Astrocyte (in vitro differentiated cells and primary cell): ENCODE measurements around the gene CD28. TPM values are rescaled to one million over a fixed set of nuclear protein-coding genes. Genes with fewer than 3 reads are reported as not detected.

Experiments
- DNase-seq: peaks from one replicate; pipeline ENCODE4 v3.0.0-alpha.2; 2010; ENCODE audit warnings: low read depth
- FAIRE-seq: peaks from 2 replicates; lab custom pipeline; 2011; peaks lifted over from hg19 to GRCh38; lab: Jason Lieb, UNC
- H2AFZ ChIP-seq: 2 replicates; pipeline ENCODE4 v1.6.0; 2012; ENCODE audit warnings: low read depth, low read length, inconsistent platforms
- H3K27ac ChIP-seq: 2 replicates; pipeline ENCODE4 v1.5.1; 2011; ENCODE audit warnings: low read depth, low read length, inconsistent platforms
- H3K27me3 ChIP-seq: 2 replicates; pipeline ENCODE4 v1.6.0; 2011; ENCODE audit warnings: low read length, inconsistent platforms; ENCODE audit not compliant: insufficient read depth
- H3K36me3 ChIP-seq: 2 replicates; pipeline ENCODE4 v1.5.1; 2011; ENCODE audit warnings: low read length, inconsistent platforms; ENCODE audit not compliant: insufficient read depth
- H3K4me1 ChIP-seq: 2 replicates; pipeline ENCODE4 v1.5.1; 2011; ENCODE audit warnings: low read length, inconsistent platforms; ENCODE audit not compliant: insufficient read depth
- H3K4me2 ChIP-seq: 2 replicates; pipeline ENCODE4 v1.6.0; 2012; ENCODE audit warnings: low read length, inconsistent platforms
- H3K4me3 ChIP-seq: 2 replicates; pipeline ENCODE4 v1.5.1; 2011; ENCODE audit warnings: low read depth, mild to moderate bottlenecking, low read length, inconsistent platforms; ENCODE audit not compliant: insufficient read depth
- H3K79me2 ChIP-seq: 2 replicates; pipeline ENCODE4 v1.6.0; 2012; ENCODE audit warnings: mild to moderate bottlenecking, low read length, inconsistent platforms; ENCODE audit not compliant: insufficient read depth
- H3K9ac ChIP-seq: 2 replicates; pipeline ENCODE4 v1.6.0; 2012; ENCODE audit warnings: mild to moderate bottlenecking, low read length, inconsistent platforms
- H3K9me3 ChIP-seq: 2 replicates; pipeline ENCODE4 v1.5.1; 2012; ENCODE audit warnings: low read depth, mild to moderate bottlenecking, low read length, inconsistent platforms; ENCODE audit not compliant: insufficient read depth
- H4K20me1 ChIP-seq: 2 replicates; pipeline ENCODE4 v1.6.0; 2012; ENCODE audit warnings: low read length, inconsistent platforms; ENCODE audit not compliant: insufficient read depth
- H3K27ac Mint-ChIP-seq: one replicate; pipeline ENCODE4 v1.8.0; 2021; ENCODE audit warnings: mild to moderate bottlenecking, mixed read lengths; ENCODE audit not compliant: unreplicated experiment
- H3K27me3 Mint-ChIP-seq: one replicate; pipeline ENCODE4 v1.8.0; 2021; ENCODE audit warnings: low read depth, mixed read lengths; ENCODE audit not compliant: unreplicated experiment
- H3K36me3 Mint-ChIP-seq: one replicate; pipeline ENCODE4 v1.8.0; 2021; ENCODE audit warnings: low read depth, mixed read lengths; ENCODE audit not compliant: unreplicated experiment
- H3K4me1 Mint-ChIP-seq: one replicate; pipeline ENCODE4 v1.8.0; 2021; ENCODE audit warnings: low read depth, mixed read lengths; ENCODE audit not compliant: unreplicated experiment
- H3K4me3 Mint-ChIP-seq: one replicate; pipeline ENCODE4 v1.8.0; 2021; ENCODE audit warnings: mild to moderate bottlenecking, moderate library complexity, mixed read lengths; ENCODE audit not compliant: unreplicated experiment
- H3K9me3 Mint-ChIP-seq: one replicate; pipeline ENCODE4 v1.8.0; 2021; ENCODE audit warnings: mild to moderate bottlenecking, mixed read lengths; ENCODE audit not compliant: unreplicated experiment
- CTCF ChIP-seq: IDR thresholded peaks from 2 replicates; pipeline ENCODE4 v1.5.1; 2011; ENCODE audit warnings: low read depth, mild to moderate bottlenecking, inconsistent platforms, low read length, moderate library complexity; ENCODE audit not compliant: insufficient read depth
- EZH2 ChIP-seq: IDR thresholded peaks from 2 replicates; pipeline ENCODE4 v1.6.1; 2012; ENCODE audit warnings: mild to moderate bottlenecking, low read length, inconsistent platforms; ENCODE audit not compliant: insufficient read depth
- total RNA-seq: library from RNA; stranded (reverse); gene quantifications from 2 replicates; pipeline ENCODE4 v1.2.1, GENCODE V29; 2021

The CD28 gene
- total RNA-seq, 1 donor from 2014 or later = not detected

- H3K36me3 ChIP-seq = no peaks in the 10 kb centered on the region
- Mint-ChIP-seq H3K36me3 (no peaks in the 10 kb centered on the region), H3K27me3 (peaks cover 18% of the 10 kb centered on the region), H3K9me3 (no peaks in the 10 kb centered on the region), H3K4me1 (peaks cover 8% of the 10 kb centered on the region), H3K27ac (no peak overlapping the region), H3K4me3 (no peak overlapping the region)
- FAIRE-seq (peak; percentile 9), DNase-seq (peak; percentile 22)
- no peaks in the 10 kb centered on the region for H3K79me2 ChIP-seq
- H3K4me1 ChIP-seq = peaks cover 10% of the 10 kb centered on the region
- no peaks in the 10 kb centered on the region for H3K9me3 ChIP-seq
- H3K4me3 ChIP-seq = no peak overlapping the region
- peak overlapping the region; percentile 15 for H3K4me2 ChIP-seq
- H2AFZ ChIP-seq = no peak overlapping the region
- H4K20me1 ChIP-seq = no peaks in the 10 kb centered on the region
- H3K27me3 ChIP-seq = no peaks in the 10 kb centered on the region
- TF ChIP-seq EZH2 = no peak
- no peak for TF ChIP-seq CTCF
- no peak overlapping the region for H3K27ac ChIP-seq
- no peak overlapping the region for H3K9ac ChIP-seq
Measured at GRCh38 chr2:203737360-203737759, 30.9 kb downstream of the CD28 start.

GRCh38 chr2:203739351-203739750 lies 32.9 kb downstream of the CD28 start:
- H3K4me3 Mint-ChIP-seq = no peak overlapping the region
- Histone ChIP-seq H3K79me2 (no peaks in the 10 kb centered on the region), H3K9ac (no peak overlapping the region), H3K27me3 (no peaks in the 10 kb centered on the region), H3K4me2 (no peak overlapping the region), H2AFZ (no peak overlapping the region), H3K4me3 (no peak overlapping the region), H4K20me1 (no peaks in the 10 kb centered on the region), H3K36me3 (no peaks in the 10 kb centered on the region), H3K9me3 (no peaks in the 10 kb centered on the region), H3K4me1 (peaks cover 16% of the 10 kb centered on the region), H3K27ac (no peak overlapping the region)
- H3K27ac Mint-ChIP-seq = no peak overlapping the region
- H3K4me1 Mint-ChIP-seq = peaks cover 14% of the 10 kb centered on the region
- peaks cover 6% of the 10 kb centered on the region for H3K27me3 Mint-ChIP-seq
- no peaks in the 10 kb centered on the region for H3K9me3 Mint-ChIP-seq
- no peak for TF ChIP-seq CTCF
- no peak for TF ChIP-seq EZH2
- no peak for FAIRE-seq
- DNase-seq = no peak
- no peaks in the 10 kb centered on the region for H3K36me3 Mint-ChIP-seq

- H3K4me3 Mint-ChIP-seq = no peak overlapping the region
- FAIRE-seq (peak; percentile 5), DNase-seq (peak; percentile 73)
- H3K27ac Mint-ChIP-seq = peak overlapping the region; percentile 2
- Histone ChIP-seq H3K4me3 (no peak overlapping the region), H3K4me1 (peaks cover 16% of the 10 kb centered on the region), H3K27me3 (no peaks in the 10 kb centered on the region), H3K79me2 (no peaks in the 10 kb centered on the region), H3K9me3 (no peaks in the 10 kb centered on the region), H2AFZ (peak overlapping the region; percentile 16), H3K4me2 (peak overlapping the region; percentile 74), H3K9ac (peak overlapping the region; percentile 23), H3K36me3 (no peaks in the 10 kb centered on the region), H4K20me1 (no peaks in the 10 kb centered on the region), H3K27ac (peak overlapping the region; percentile 33)
- TF ChIP-seq EZH2 (no peak), CTCF (no peak)
- no peaks in the 10 kb centered on the region for H3K27me3 Mint-ChIP-seq
- H3K4me1 Mint-ChIP-seq = peaks cover 15% of the 10 kb centered on the region
- peaks cover 2% of the 10 kb centered on the region for H3K36me3 Mint-ChIP-seq
- peaks cover 3% of the 10 kb centered on the region for H3K9me3 Mint-ChIP-seq
Measured at GRCh38 chr2:203740871-203741281, 34.4 kb downstream of the CD28 start.
